AG04449 (cell line): ENCODE measurements around the gene OR14J1.

Experiments
- CTCF ChIA-PET: fragments of 350-600 bp; formaldehyde crosslinking; extraction: SDS; loops from one replicate; lab custom pipeline; 2021; ENCODE audit warnings: antibody characterized with exemption; lab: Yijun Ruan, JAX
- POLR2A ChIA-PET: fragments of 400-600, 350-600 bp; formaldehyde crosslinking; extraction: SDS; loops from one replicate; lab custom pipeline; 2020; ENCODE audit warnings: antibody characterized with exemption, inconsistent platforms; lab: Yijun Ruan, JAX
- DNase-seq: peaks from one replicate; pipeline ENCODE4 v3.0.0-alpha.2; 2010; ENCODE audit warnings: low read depth, low spot score
- H3K4me3 ChIP-seq: 2 replicates; pipeline ENCODE4 v1.5.1; 2011; ENCODE audit warnings: low read depth, mild to moderate bottlenecking, control low read depth, low read length
- CTCF ChIP-seq: IDR thresholded peaks from one replicate; pipeline ENCODE4 v1.5.1; 2011; ENCODE audit warnings: mild to moderate bottlenecking, moderate library complexity, low read length, control low read depth, inconsistent platforms; ENCODE audit not compliant: insufficient read depth; ENCODE audit errors: missing control alignments

OR14J1 gene

GRCh38 chr6:29301316-29301715, at the start of gene OR14J1:
OR14J1 (plus strand) TSS chr6:29301701; CDS start chr6:29306690, 4,989 bp downstream.
- H3K4me3 ChIP-seq: no peak within 1 kb of the TSS
- ChIA-PET POLR2A (no interaction called here), CTCF (no interaction called here)
- TF ChIP-seq CTCF: no peak
- DNase-seq: no peak

GRCh38 chr6:29251736-29252135, 49.8 kb upstream of the OR14J1 start:
- no peak overlapping the region for H3K4me3 ChIP-seq
- DNase-seq: no peak
- ChIA-PET POLR2A (no interaction called here), CTCF (no interaction called here)
- TF ChIP-seq CTCF: no peak

- CTCF ChIA-PET: no interaction called here
- POLR2A ChIA-PET: no interaction called here
- no peak for TF ChIP-seq CTCF
- H3K4me3 ChIP-seq: no peak overlapping the region
- DNase-seq: no peak
Observed at GRCh38 chr6:29255530-29255929, 46.0 kb upstream of the OR14J1 start.

GRCh38 chr6:29259721-29260120, 41.8 kb upstream of the OR14J1 start:
- TF ChIP-seq CTCF: no peak
- POLR2A ChIA-PET: no interaction called here
- CTCF ChIA-PET: no interaction called here

GRCh38 chr6:29263001-29263400, 38.5 kb upstream of the OR14J1 start:
- CTCF ChIA-PET: no interaction called here
- POLR2A ChIA-PET: no interaction called here

More at GRCh38 chr6:29259721-29260120, 41.8 kb upstream of the OR14J1 start:
- DNase-seq: no peak
- H3K4me3 ChIP-seq: no peak overlapping the region

GRCh38 chr6:29294499-29294914, 7.0 kb upstream of the OR14J1 start:
- DNase-seq: no peak
- POLR2A ChIA-PET: no interaction called here
- no peak overlapping the region for H3K4me3 ChIP-seq
- CTCF ChIA-PET: no interaction called here
- no peak for TF ChIP-seq CTCF

More at GRCh38 chr6:29263001-29263400, 38.5 kb upstream of the OR14J1 start:
- H3K4me3 ChIP-seq: no peak overlapping the region
- DNase-seq: no peak
- TF ChIP-seq CTCF: no peak
